GM18858 (cell line): ENCODE data around the gene RMRP.

Experiments
- ATAC-seq: cut with Tn5 transposase; IDR thresholded peaks from one replicate; pipeline ENCODE4 v1.9.1; 2021; ENCODE audit not compliant: unreplicated experiment

Gene RMRP

DNA sequence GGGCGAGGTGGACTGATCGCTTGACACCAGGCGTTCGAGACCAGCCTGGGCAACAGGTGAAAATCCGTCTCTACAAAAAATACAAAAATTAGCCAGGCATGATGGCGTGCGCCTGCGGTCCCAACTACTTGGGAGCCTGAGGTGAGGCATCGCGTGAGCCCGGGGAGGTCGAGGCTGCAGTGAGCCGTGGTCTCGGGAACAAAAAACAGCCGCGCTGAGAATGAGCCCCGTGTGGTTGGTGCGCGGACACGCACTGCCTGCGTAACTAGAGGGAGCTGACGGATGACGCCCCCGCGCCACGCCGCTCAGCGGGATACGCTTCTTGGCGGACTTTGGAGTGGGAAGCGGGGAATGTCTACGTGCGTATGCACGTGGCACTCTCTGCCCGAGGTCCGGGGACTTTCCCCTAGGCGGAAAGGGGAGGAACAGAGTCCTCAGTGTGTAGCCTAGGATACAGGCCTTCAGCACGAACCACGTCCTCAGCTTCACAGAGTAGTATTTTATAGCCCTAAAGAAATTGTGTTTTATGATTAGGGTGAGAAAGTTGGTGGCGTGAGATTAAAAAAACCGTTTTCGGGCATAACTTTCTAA, at the start of gene RMRP:
Gene RMRP (minus strand): TSS at position 474 of the 591 bp plus-strand sequence.
- peak; percentile 80 for ATAC-seq

DNA sequence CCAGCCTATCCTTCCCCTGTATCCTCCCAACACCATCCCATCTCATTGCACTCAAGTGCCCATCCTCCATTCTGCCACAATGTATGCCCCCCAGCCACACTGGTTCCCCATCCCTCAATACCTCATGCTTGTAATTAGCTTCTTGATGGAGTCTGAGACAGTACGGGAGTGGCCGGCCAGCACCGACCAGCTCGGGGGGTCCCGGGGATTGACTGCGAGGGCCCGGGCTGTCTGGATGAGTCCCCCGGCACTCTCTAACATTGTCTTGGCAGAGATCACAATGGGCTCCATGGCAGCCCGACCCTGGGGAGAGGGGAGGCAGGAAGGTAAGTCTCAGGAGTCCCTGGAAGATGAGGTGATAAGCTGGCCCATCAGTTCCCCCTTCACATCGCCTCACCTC, 49.1 kb upstream of the RMRP start:
- ATAC-seq: no peak

DNA sequence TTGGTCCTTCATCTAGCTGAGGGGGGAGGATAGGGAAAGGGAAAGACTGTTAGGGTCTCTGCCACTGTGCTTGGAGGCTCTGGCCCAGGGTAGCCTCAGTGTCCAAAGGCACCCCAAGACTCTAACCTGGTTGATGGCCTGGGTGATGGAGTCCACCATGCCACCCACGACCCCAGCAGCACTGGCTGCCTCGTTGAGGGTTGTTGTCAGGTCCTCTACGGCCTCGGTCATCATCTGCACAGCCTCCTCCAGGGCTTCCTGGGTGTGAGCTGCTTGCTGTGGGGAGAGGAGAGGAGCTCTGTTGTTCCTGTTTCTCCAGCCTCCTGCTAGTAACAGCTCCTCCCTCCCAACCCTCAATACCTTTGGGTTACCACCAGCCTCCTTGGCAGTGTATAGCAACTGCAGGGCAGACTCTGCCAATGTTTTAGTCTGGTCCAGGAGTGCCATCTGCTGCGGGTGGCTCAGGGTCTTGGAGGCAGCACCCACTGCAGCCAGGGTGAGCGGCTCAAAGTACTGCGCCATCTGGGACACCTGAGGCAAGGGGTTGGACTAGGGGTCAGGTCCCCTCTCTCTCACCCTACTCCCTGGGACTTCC, 48.1 kb upstream of the RMRP start:
- no peak for ATAC-seq

DNA sequence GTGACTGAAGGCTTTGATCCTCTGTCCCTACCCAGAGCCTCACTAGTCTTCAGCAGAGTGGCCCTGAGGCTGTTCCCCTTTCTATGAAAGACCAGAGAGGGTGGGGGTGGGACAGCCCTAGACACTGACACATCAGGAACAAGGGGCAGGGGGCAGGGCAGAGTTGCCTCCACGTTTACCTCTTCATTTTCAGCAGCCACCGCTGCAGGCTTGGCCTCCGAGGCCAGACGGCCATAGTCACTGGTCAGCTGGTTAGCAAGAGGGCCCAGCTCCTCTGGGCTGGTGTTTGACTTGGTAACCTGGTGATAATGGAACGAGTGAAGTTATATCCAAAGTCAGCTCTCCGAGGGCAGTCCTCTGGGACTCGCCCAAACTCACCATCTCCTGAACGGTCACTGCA, 47.6 kb upstream of the RMRP start:
- no peak for ATAC-seq

DNA sequence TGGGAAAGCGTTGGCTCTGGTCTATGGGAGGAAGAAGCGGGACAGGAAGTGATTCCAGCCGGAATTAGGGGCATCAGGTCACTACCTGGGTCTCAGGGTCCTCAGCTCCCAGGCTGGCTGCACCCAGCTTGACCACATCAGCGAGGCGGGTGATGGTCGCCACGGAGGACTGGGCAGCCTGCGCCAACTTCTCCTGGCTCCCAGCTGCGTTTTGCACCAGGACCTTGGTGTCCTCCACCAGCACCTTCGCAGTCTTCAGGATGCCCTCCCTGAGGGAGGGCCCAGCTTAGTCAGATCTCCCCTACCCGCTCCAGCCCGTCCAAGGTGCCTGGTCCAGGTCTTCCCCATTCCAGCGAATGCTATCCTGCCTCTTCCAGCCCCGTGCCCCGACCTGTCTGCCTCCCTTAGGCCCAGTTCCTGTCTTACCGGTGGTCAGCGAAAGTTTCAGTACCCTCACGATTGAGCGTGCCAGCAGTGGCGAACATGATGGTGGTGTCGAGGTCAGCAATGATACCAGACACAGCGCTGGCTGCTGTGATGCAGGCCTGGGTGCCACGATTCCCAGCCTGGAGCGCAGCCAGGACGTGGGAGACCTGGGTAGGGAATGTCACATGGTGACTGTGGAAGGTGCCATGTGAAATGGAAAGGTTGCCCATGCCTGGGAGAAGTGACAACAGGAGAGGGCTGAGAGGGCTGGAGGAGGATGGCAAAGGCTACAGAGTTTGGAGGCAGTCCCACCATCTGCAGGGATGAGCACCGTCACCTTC, 46.3 kb upstream of the RMRP start:
- ATAC-seq: no peak

DNA sequence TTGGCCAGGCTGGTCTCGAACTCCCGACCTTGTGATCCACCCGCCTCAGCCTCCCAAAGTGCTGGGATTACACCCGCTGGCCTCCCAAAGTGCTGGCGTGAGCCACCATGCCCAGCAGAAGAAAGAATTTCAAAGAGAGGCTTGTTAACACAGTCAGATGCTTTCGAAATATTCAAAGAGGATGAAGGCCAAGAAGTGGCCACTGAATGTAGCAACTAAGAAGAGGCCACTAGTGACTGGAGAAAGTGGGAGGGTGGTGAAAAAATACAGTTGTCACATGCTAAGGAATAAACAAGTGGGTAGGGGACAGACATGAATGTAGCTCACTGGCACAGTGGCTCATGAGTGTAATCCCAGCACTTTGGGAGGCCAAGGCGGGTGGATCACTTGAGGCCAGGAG, 44.9 kb upstream of the RMRP start:
- no peak for ATAC-seq

DNA sequence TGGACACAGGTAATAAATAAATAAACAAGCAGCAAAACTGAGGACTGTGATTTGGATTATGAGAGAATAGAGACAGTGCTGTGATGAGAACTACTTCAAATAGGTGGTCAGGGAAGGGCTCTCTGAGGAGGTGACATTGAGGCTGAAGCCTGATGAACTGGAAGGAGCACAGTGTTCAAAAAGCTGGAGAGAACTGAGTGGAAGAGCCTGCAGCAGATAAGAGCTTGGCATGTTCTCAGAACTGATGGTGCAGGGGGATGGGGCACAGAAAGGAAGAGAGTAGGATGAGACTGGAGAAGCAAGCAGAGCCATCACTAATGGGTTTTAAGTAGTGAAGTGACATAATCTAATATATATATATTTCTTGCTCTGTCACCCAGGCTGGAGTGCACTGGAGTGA, 43.1 kb upstream of the RMRP start:
- no peak for ATAC-seq

DNA sequence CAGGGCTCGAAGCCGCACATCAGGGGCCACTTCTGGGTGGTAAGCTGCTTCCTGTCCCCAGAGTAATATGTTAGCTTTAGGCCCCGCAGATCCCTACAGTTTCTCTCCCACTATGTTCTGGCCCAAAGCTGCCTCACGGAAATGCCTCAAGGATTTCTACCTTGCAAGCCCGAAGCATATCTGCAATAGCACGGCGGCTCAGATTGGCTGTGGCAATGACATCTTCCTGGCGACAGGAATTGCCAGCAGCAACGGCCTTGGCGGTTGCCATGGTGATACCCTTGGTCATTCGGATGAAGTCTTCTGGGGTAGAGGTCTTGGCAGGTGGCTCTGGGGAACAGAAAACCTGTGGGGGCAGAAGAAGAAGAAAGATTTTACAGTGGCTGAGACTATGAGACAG, 42.2 kb upstream of the RMRP start:
- ATAC-seq: no peak

DNA sequence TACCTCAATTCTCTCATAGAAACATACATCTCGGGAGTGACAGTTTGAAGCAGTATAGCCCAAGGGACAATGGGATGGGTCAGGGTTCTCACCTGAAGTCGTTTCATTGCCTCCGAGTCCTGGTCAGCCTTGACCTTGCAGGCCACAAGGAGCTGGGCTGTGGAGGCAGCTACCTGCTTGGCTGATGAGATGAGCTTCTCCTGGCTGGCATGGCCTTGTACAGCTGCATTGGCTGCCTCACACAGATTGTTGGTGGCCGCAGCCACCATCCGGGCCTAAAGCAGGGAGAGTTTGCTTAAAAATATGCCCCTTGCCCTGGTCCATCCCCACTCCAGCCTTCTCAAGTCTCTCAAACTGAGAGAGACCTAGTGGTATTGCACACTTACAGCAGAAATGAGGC, 40.4 kb upstream of the RMRP start:
- ATAC-seq: no peak

DNA sequence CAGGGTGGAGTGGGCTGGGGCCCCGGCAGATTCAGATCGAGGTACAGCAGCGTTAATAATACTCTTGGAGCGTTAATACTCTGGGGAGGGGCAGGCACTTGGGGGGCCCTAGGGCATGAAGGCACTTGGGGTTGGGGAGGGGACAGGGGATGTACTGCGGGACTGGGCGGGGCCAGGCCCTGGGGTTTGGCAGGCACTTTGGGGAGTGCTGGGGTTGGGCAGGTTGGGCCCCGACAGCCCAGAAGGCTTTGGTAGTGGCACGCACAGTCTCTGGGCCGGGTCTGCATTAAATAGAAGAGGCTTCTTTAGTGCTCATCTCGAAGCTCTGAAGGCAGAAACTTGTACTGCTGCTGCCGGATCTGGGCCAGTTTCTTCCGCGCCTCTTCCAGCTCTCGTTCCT, 39.7 kb upstream of the RMRP start:
- no peak for ATAC-seq

DNA sequence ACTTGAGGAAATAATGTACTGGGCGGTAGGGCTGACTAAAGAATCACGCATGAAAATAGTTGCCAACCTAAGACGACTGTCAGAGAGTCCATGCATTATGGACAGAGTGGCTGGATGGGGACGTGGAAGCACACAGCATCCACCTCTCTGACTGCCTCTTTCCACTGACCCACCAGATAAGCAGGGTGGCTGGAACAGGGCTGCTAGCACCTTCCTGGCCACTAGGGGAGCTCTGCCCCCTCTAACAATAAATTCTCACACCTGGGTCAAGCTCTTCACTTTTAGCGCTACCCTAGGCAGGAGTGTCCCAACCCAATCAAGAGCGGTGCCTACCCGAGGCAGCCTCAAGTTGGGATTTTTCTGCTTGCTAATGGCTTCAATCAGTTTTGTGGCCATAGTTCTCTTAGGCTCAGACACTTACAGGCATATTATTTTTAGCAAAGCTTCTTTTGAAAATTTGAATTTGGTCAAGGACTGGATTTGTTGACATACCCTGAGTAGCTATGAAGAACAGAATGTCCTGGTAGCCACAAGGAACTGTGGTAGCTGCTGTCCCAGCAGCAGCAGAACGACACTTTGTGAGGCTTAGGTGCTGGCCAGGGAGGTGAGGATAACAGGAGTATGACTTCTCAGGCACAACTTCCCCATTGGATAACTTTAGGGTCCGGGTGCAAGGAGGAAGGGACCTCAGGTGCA, 38.8 kb upstream of the RMRP start:
- peak; percentile 72 for ATAC-seq

DNA sequence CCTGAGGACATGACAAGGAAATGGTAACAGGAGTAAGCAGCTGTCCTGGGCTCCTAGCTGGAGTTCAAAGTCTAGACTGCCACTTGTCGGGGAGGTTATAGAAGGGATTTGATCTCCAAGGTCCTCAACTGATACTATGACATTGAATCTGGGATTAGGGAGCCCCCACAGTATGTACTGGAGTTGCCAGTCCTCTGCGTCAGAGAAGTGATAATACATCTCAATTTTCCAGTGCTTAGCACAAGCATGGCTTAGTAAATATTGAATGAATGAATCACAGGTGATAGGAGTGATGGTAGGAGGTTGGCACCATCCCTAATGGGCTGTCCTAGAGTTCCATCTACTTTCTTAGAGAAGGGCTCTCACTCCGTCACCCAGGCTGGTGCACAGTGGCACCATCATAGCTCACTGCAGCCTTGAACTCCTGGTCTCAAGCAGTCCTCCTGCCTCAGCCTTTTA, 38.2 kb upstream of the RMRP start:
- no peak for ATAC-seq

DNA sequence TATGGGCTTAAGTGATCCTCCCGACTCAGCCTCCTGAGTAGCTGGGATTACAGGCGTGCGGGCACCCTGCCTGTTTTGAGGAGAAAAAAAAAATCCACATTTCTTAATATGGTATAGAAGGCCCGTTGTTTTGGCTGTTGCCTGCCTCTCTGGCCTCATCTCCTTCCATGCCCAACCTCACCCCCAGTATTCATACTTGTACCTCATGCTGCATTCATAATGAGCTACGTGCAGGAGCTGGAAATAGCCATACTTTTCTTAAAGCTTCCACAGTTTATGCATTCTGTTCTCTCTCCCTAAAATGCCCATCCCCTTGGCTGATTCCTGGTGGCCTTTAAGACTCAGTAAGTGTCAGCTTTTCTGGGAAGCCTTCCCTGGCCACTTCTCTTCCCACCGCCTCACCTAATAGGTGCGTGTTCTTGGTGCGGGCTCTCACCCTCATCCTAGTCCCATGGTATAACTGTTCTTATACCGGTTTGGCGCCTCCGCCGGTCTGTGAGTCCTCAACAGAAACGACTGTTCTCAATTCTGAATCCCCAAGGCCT, 34.0 kb upstream of the RMRP start:
- no peak for ATAC-seq

DNA sequence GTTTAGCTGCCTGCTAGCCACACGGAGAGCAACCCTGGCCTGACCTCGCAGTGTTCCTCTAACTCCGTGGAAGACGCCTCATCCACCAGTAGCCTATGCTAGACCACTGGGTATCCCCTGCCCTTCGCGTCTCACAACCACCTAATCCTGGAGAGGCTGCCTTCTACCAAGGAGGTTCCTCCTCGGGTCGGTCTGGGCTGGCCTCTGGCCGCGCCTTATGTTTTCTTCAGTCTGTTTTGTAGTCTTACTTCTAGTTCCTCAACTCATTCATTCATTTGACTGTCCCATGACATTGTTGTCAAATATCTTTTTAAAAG, 33.5 kb upstream of the RMRP start:
- ATAC-seq: no peak

DNA sequence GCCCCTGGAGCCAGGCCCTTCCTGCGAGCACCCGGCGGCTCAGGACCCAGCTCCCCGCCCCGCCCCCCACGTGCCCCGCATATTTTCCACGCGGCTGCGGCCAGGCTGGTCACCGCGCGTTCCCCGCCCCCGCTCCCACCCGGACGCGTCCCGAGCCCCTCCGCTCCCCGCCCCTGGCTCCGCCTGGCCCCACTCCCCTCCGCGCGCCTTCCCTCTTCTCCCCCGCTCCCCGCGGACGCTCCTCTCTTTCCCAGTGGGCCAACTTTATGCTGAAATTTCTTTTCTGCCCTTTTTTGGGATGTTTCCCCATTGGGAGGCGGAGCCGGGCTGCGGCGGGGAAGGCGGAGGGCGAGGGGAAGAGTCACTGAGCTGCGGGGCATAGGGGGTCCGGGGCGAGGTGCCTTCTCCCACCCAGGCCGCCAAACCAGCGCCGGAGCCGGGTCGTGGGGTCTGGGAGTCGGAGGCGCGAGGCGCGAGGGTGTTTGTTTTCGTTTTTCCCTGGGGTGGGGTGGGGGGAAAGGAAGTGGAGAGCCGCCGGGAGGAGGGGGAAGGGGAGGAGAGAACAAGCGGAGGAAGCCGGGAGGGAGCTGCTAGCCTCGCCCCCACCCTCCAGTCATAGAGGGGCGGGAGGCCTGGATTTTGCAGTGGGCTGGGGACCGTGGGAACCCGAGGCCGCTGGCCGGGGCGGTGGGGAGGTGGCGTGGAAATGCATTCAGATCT, 33.0 kb upstream of the RMRP start:
- no peak for ATAC-seq

DNA sequence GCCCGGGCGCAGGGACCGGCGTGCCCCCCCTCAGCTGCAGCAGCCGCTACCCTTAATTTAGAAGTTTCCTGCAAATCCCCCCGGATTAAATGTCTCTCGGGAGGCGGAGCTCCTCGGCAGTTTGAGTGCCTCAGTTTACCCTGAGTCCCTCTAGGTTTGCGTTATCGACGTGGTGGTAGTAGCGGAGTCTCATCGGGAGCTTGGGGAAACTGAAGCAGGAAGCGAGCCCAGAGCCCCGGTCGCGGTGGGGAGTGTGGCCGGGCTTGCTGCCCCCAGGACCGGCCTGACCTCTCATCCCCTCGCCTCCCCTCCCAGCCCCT, 32.4 kb upstream of the RMRP start:
- no peak for ATAC-seq

DNA sequence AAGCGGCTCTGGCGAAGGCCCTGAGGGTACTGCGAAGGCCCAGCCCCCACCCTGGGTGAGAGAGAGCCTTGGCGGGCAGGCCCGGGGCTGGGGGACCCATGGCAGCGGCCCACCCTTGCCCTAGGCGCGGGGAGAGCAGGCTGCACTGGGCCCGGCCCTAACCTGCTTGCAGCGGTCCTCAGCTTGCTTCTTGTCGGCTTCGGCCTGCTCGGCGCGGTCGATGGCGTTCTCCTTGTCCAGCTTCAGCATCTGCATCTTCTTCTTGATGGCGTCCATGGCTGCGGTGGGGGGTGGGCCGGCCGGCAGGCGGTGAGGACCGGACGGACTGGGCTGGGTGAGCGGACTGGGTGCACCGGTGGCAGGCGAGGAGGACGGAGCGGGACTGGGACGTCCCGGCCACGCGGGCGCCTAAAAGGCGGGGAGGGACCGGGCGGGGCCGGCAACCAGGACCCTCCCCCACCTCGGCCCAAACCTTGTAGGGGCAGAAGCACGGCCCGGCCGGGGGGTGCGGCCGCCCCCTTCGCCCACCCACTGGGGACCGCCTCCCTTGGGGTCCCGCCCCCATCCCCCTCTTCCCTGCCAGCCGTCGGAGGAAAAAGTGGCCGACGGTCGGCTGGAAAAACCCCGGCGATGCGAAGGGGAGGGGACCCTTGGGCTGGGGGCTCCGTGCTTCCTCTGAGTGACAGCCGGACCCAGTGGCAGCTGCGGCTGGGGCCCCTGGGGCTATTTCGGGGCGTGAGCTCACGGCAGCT, 31.9 kb upstream of the RMRP start, which contains the start of gene TPM2:
Gene TPM2 (minus strand): TSS at position 384 of the 752 bp plus-strand sequence. CDS start 108 bp downstream, at position 276.
- ATAC-seq: no peak

DNA sequence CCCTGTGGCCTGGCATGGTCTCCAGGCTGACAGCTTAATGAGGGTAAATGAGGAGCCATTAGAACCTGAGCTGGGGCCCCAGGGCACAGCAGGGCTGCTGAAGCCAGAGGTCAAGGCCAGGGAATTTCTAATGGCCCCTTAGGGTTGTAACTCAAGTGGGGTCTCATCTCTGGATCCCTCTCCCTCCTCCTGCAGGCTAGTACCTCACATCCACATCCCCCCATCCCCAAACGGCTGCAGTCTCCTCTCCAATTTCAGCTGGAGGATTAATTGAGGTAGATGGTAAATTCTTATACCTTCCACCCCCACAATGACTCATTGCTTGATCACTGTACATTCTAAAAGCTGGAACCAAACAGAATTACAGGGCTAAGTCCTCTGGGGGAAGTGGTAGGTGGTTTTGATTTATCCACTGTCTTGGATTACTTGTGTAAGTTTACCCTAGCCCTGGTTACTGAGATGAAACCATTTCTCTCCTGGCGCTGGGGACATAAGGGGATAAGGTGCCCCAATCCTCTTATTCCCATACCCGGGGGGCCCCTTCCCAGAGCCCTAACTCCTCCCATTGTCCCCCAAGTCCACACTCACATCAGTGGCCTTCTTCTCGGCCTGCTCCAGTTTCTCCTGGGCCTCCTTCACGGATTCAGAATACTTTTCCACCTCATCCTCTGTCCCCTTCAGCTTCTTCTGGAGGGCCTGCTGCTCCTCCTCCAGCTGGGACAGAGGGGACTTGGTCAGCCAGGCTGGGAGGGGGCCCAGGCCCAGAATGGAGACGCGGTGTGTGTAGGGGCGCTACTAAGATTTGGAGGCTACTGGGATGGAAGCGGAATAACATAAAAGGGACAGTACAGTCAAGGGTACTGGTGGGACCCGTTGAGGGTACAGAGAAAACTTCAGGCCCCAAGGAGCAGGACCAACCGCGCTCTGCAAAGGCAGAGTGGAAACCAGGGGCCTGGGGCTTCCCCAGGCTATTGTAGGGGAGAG, 31.0 kb upstream of the RMRP start:
- no peak for ATAC-seq

DNA sequence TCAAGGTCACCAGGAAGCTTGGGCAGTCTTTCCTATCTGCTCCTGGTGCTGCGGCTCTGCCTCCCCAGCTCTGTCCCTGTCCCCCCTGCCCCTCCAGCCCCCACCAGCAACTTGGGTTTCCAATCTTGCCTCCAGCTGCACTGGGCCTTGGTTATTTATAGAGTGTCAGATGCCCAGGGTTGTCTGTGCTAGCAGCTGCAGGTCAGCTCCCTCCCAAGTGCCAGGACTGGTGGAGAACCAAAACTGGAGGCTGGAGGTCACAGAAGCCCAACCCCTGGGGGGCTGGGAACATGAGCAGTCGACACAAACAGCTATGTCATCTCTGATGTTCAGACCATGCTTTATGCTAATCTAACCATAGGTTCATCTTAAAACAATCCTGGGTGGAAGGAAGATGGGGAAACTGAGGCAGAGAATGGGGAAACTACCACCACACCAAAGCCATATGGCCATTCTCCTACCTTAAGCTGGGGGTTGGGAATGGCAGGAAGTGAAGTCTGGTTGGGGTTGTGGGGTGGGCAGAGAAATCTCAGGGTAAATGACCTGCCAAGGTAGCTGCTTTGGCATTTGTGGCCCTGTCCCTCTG, 30.2 kb upstream of the RMRP start:
- ATAC-seq: no peak
